Breast epithelium (tissue), 3 donors: Measurements from ENCODE around the gene WDR91.

ENCODE experiments used
- POLR2A ChIP-seq: fragments of 450-650 bp; IDR thresholded peaks from one replicate; pipeline ENCODE4 v1.6.1; 2016; ENCODE audit warnings: antibody characterized with exemption, mild to moderate bottlenecking, moderate library complexity
- POLR2AphosphoS5 ChIP-seq, 3 donors: sonication (generic); formaldehyde crosslinking; IDR thresholded peaks; one replicate each; pipeline ENCODE4 v1.6.1; 2017; ENCODE audit warnings: antibody characterized with exemption in 3 of 3
- TF ChIP-seq, protein P1 (sequence below), 3 donors: fragments of 450-650 bp; IDR thresholded peaks; one replicate each; pipeline ENCODE4 v1.5.1; 2016 to 2017; ENCODE audit warnings: antibody characterized with exemption in 3 of 3, mild to moderate bottlenecking in 3 of 3, moderate library complexity in 3 of 3

DNA sequence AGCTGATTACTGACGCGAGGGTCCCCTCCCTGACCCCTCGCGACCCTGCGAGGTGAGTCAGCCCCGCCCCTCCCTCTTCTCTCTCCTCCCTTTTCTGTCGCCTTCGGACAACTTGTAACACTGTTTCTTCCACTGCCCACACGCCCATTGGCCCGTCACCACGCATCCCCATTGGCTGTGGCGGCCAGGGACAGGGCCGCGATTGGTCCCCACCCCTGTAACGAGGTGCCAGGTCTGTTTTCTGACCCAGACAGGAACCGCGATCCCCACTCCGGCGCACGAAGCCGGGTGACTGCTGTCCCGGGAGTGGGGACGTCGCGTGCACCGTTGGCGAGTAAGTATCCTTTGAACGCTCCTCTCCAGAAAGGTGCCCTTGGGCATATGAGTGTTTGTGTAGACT lies 22.2 kb upstream of the WDR91 start, which contains the start of gene STRA8:
- no peak for TF ChIP-seq POLR2A
- TF ChIP-seq, protein P1, sequence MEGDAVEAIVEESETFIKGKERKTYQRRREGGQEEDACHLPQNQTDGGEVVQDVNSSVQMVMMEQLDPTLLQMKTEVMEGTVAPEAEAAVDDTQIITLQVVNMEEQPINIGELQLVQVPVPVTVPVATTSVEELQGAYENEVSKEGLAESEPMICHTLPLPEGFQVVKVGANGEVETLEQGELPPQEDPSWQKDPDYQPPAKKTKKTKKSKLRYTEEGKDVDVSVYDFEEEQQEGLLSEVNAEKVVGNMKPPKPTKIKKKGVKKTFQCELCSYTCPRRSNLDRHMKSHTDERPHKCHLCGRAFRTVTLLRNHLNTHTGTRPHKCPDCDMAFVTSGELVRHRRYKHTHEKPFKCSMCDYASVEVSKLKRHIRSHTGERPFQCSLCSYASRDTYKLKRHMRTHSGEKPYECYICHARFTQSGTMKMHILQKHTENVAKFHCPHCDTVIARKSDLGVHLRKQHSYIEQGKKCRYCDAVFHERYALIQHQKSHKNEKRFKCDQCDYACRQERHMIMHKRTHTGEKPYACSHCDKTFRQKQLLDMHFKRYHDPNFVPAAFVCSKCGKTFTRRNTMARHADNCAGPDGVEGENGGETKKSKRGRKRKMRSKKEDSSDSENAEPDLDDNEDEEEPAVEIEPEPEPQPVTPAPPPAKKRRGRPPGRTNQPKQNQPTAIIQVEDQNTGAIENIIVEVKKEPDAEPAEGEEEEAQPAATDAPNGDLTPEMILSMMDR (IDR thresholded peaks at IDR 0.05), result no peak
- TF ChIP-seq POLR2AphosphoS5 (IDR thresholded peaks at IDR 0.05), result no peak
